ENCODE results near the gene TIMMDC1.

Gene TIMMDC1

GRCh38 chr3:119498186-119499011 lies at the start of gene TIMMDC1:
TSS of gene TIMMDC1 (plus strand) at chr3:119498547. CDS start at chr3:119498734, 187 bp downstream.
- peak; percentile 89 to 93 for DNase-seq

GRCh38 chr3:119453822-119454221 lies 44.5 kb upstream of the TIMMDC1 start:
- DNase-seq, result no peak

GRCh38 chr3:119456469-119456868 lies 41.9 kb upstream of the TIMMDC1 start:
- no peak for DNase-seq

GRCh38 chr3:119457246-119457645 lies 41.1 kb upstream of the TIMMDC1 start:
- no peak for DNase-seq

DNA sequence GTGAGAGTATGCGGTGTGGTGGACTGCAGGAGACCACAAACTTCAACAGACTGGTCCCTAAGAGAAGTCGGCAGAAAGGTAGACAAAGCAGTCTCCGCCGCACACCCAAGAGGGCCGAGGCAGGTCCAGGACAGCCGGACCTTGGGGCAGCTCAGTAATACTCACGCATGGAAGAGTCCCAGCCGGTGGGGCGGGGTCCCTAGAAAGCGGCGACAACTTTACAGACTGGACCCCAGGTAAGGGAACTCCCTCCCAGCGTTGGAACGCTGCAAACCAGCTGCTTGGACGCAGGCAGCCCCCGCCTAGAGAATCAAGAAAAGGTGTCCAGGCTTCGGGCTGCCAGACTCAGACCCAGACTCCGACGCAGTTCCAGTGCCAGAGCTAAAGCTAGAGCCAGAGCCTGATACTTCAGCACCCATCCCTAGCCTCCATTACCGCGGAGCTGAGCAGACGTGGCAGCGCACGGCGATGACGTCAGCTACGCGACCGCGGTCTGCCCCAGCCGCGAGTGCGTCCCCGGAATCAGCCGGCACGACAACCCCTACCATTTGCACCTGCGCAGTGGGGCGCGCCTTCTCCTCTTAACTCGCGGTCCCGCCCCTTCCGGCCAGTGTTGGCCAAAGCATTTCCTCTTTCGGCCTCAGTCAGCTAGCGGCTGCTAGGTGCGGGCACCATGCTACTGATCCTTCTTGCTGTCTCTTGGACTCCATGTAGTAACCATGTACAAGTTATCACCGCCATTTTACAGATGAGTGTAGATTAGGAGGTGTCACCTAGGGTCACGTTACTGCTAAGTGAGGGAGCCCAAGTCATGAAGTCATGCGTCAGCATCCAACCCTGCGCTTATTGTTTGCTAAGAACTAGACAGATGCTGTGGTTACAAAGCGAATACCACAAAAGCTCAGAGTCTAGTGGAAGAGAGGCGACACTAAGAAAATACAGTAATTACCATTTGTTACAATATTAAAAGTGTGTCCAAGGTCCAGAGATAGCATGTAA lies 34.9 kb upstream of the TIMMDC1 start, which contains the start of gene TMEM39A:
Gene TMEM39A (minus strand): TSS at position 445 of the 999 bp plus-strand sequence. CDS start 1,541 bp downstream, outside the sequence.
- peak; percentile 42 to 86 for DNase-seq

- no peak for DNase-seq
Observed at GRCh38 chr3:119468041-119468440, 30.3 kb upstream of the TIMMDC1 start.

DNA sequence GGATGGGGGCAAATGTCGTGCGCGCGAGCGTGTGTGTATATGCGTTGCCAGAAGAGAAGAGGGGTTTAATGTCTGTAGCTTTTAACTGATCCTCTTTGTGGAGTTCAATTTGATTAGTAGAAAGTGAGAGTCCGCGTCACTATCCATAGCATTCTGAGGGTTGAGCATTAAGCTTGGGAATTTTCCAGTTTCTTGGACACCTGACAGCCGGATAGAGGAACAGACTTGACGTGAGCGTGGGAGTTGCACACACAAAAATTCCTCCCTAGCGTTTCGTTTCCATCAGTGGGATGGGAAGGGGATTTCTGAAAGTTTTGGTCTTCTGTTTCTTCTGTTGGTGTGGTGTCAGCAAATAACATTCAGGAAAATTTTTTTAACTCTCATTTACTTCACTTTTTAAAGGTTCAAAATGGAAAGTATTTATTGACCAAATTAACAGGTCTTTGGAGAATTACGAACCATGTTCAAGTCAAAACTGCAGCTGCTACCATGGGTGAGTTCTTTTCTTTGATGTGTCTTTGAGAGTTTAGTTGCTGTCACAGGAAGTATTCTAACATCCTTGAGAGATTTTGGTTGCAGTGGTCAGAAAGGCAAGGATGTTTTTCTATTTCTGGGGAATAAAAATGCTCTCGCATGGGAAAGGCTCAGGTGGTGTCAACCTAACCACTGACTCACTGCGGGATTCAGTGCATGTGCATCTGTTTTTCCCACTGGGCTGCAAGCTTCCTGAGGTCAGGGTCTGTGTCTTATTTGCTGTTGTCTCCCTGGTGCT lies 28.7 kb upstream of the TIMMDC1 start:
- DNase-seq, result no peak

GRCh38 chr3:119470866-119471265 lies 27.5 kb upstream of the TIMMDC1 start:
- no peak for DNase-seq

DNA sequence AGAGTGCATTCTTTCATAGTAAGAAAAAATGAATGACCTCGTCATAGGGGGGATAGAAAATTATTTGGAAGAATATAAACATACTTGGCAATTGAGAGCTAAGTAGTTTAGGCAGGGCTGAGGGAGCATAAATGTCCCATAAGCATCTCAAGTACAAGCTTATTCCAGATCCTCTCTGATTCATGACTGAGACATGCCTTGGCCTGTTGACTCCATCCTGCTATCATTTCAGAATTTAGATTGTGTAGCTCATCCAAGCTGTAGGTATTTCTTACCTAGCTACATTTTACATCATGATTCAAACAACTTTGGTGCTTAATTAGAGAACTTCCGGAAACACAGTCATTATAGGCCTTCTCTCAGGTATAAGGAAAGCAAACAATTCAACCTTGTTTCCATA lies 17.3 kb upstream of the TIMMDC1 start:
- DNase-seq, result no peak

DNA sequence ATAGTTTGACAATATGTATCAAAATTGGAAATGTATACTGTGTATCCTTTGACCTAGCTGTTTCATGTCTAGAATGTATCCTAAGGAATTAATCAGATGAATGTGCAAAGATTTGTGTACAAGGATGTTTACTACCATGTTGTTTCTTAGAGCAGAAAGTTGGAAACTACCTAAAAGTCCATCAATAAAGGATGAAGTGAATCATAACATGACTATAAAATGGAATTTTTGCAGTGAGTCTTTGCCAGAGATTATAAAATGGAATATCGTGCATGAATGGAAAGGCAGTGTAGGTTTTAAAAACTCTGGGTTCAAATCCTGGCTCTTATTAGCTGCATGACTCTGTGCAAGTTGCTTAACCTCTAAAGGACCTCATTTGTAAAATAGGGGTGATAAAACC lies 15.2 kb upstream of the TIMMDC1 start:
- DNase-seq, result no peak

DNA sequence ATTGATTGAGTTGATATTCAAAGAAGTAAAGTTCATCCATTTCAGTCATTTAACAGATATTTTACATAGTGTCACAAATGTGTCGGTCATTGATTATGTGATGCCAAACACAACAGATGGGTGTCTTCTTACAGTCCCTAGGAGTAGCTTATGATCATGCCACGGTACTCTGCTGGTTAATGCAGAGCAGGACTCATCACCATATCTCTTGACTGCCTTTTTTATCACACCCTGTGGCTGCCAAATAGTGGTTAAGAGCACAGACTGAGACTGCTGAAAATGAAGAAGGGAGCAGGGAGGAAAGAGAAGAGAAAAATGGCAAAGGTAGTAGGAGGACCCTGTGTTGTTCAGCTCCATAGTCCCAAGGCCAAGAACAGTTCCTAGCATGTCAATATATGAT lies 12.8 kb upstream of the TIMMDC1 start:
- no peak for DNase-seq

GRCh38 chr3:119490153-119490552 lies 8.2 kb upstream of the TIMMDC1 start:
- DNase-seq, result no peak

DNA sequence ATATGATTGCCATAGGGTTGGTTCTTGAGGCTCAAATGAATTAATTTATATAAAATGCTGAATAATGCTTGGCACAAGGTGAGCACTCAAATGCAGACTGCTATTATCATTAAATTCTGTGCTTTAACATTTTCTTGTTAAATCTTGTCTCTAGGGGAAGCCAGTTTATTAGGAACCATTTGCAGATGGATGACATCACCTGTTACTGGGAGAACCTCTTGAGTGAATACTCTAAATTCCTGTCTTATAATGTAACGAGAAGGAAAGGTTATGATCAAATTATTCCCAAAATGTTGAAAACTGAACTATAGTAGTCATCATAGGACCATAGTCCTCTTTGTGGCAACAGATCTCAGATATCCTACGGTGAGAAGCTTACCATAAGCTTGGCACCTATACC lies 6.2 kb upstream of the TIMMDC1 start:
- no peak for DNase-seq

- DNase-seq, result no peak
Observed at GRCh38 chr3:119492810-119493209, 5.5 kb upstream of the TIMMDC1 start.

- no peak for DNase-seq
Observed at GRCh38 chr3:119494597-119494996, 3.8 kb upstream of the TIMMDC1 start.

- no peak for DNase-seq
Observed at GRCh38 chr3:119497820-119498185, 544 bp upstream of the TIMMDC1 start.

GRCh38 chr3:119500265-119500664 lies 1.9 kb downstream of the TIMMDC1 start:
- DNase-seq, result no peak

DNA sequence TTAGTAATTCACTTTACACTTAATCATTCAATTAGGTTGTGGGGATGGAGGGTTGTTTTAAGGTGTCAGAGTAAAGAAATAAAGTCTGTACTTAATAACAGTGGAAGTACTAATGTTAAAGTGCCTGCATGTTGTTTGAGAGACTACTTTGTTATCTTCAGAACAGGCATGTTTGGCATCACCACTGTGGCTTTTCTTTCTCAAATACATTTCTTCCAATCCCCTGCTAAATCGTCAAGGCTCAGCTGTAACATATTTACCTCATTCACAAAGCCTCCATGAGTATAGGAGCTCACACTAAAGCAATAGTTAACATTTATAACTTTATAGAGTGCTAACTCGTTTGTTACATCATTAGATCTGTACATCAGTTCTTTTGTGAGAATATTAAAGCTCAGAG lies 2.6 kb downstream of the TIMMDC1 start:
- DNase-seq, result no peak

GRCh38 chr3:119506631-119507030 lies 8.3 kb downstream of the TIMMDC1 start:
- DNase-seq, result no peak

GRCh38 chr3:119507404-119507803 lies 9.1 kb downstream of the TIMMDC1 start:
- DNase-seq, result no peak

GRCh38 chr3:119508172-119508845 lies 10.0 kb downstream of the TIMMDC1 start:
- DNase-seq, result no peak

DNA sequence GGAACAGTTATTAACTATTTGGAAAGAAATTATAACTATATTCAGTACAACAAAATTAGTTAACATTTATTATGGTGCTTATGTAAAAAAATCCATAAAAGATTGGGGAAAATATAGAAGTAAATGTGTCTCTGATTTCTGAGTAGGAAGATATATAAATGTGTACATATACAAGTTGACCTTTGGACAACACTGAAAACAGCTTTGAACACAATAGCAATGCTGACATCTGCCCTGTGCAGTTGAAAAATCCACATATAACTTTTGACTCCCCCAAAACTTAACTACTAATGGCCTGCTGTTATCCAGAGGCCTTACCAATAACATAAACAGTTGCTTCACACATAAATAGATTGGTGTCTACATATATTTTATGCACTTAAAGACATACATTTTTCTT lies 12.3 kb downstream of the TIMMDC1 start:
- DNase-seq, result no peak
